Germinal center (tissue), 1 donor: Measurements from ENCODE around the gene CAPN5.

Experiments used
- DNase-seq: peaks from one replicate; pipeline ENCODE4 v3.0.0; 2012; ENCODE audit warnings: mixed read lengths, low spot score

CAPN5 gene

DNA sequence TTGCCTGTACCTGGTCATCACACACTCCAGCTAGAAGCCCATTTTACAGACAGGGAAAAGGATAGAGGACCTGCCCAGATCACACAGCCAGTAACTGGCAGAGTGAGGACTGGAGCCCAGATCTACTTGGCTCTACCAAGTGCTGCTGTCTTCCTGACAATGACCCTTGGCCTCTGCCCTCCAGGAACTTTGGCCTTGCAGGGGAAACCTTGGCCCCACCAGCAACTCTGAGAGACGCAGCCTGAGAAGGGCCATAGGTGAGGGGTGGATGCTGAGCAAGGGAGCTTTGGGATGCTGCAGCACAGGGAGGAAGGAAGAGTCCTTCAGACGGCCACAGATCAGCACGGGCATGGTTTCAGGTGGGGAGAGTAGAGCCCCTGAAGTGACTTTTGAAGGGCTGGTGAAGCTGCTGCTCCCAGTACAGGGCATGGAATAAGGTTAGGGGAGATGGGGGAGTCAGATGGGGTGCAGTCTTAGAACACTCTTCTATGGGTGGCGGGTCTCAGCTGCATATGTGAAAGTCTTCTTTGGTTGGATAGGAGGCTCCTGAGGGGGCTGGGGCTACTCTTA is 2.0 kb upstream of the CAPN5 start:
- no peak for DNase-seq

DNA sequence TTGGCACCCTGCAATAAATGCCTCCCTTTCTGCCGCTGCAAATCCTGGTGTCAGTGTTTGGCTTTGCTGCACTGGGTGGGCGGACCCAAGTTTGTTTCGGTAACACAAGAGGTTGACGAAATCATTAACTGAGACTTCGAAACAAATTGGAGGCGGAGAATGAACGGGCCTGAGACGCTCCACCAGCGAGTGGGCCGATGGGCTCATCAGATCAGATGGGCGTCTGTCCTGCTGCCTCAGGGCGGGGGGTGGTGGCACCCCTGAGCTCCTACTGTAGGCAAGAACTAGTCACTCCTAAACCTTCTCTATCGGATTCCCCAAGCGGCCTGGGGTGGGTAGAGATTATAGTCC is 918 bp upstream of the CAPN5 start:
- peak; percentile 23 for DNase-seq

DNA sequence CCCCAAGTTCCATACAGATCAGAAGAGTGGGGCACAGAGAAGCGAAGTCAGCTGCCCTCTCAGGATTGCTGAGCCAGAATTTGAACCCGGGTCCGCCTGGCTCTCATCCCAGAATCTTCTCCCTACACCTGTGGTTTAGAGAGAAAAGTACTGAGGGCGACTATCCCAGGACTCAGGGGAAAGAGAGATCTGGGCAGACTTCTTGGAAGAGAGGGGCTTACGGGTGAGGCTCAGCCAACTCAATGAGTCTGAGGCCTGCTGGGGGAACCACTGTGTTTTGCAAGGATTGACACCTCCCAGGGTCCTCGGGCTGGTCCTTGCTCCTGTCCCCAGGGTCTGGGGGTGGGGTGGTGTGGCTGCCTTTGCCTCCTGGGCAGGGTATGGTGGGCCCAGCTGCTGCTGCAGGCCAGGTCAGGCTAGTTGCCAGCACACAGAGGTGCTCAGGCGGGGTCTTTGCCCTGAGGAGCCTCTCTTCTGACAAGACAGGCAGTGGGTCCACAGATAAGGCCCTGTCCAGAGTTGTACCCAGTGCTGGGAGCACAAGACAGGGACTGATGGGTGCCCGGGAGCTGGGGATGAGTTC is 1.2 kb downstream of the CAPN5 start:
- no peak for DNase-seq

DNA sequence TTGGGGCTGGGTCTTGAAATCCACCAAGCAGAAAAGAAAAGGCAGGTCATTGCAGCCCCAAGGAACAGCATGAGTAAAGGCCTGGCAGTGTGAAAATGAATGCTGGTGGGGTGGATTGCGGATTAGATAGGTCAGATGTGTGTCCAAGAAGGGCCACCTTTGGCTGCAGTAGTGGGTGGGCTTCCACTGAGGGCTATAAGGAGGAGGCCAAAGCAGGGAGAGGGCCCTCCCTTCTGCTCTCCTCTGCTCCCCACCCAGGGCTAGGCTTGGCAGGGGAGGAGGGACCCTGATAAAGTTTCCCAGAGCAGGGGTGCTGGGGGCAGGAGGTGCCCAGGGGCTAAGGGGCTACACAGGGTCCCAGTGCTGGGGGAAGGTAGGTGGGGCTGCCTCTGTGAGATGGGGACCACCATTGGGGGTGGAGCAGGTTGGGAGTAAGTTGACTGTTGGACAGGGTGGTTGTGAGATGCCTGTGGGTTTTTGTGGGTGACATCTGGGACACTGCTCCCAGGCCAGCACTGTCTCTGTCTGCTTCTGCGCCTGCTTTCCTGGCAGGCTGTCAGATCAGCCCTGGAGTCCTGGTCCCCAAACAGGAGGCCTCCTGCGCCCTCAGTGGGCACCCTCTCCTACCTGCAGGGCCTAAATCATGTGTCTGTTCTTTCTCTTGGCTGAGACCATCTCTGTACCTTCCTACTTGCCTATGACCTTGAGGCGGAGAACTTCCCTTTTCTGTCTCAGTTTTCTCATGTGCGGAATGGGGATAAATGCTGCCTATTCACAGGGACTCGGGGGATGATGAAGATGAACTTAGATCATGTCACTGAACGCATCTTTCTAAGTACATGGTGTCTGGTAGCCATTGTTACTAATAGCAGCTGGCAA is 1.9 kb downstream of the CAPN5 start:
- DNase-seq, result no peak

DNA sequence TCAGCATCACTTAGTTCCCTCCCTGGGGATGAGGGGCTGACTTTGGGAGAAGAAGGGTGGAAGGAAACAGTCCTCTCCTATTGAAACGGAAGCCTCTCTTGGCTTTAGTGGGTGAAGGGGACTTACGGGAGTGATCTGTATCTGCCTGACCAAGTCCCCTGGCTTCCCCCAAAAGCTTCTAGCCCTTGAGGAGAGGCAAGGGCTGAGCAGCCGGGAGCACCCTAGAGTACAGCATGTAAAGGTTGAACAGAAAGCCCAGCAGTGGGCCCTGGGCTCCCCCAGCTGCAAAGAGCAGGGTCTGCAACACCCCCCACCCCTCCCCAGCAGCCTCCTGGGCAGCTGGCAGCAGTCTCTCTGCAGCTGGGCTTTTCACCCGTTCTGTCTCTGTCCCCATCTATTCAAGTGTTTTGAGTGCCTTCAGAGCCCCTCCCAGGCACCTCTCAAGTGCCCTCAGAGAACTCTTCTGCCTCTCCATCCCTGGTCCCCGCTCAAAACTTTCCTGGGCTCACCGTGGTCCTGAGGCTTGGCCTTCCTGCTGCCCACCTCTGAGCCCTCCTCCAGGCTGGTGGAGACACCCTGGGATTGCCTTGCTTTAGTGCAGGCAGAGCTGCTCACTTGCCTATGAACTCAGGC is 2.7 kb downstream of the CAPN5 start:
- no peak for DNase-seq

DNA sequence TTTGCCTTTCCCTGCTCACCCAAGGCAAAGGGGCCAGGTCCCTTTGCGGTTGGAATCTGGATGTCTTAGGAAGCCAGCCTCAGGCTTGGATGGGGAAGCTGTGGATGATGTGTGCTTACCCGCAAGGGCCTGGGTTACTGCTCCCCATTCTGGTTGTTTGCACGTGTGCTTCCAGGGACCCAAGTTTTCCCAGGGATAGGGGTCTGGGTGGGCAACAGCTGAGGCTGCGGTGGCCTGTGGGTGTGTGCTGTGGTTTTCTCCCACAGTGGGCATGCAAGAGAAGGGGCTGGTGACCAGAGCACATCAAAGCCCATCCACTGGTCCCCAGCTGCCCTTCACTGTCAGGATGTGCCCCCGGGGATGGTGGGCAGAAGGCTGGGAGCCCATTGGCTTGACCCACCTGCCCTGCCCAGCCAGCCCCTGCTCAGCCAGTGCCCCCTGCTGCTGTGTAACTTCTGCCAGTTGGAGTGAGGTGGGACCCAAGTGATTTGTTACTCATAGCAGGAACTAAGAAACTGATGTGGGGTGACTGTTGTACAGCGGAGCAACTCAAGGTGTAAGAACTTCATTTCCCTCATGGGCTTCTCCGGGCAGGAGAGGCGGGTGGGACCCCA is 3.3 kb downstream of the CAPN5 start:
- no peak for DNase-seq

DNA sequence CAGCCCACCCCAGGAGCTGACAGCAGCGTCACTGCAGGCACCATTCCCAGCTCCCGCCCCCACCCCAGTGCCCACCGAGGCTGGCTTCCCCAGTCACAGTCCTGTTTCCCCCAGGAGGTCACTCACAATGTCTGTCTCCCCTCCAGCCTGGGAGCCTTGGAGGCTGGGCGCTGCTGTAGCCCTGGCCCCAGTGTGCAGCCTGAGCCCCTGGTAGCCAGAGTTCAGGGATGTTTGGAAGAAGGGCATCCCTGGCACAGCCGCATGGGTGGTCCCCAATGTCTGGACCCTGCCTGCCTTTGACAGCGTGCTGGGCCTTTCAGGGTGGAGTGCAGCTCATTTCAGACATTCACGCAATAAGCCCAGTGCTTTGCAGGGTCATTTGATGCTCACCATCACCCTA is 4.3 kb downstream of the CAPN5 start:
- no peak for DNase-seq

DNA sequence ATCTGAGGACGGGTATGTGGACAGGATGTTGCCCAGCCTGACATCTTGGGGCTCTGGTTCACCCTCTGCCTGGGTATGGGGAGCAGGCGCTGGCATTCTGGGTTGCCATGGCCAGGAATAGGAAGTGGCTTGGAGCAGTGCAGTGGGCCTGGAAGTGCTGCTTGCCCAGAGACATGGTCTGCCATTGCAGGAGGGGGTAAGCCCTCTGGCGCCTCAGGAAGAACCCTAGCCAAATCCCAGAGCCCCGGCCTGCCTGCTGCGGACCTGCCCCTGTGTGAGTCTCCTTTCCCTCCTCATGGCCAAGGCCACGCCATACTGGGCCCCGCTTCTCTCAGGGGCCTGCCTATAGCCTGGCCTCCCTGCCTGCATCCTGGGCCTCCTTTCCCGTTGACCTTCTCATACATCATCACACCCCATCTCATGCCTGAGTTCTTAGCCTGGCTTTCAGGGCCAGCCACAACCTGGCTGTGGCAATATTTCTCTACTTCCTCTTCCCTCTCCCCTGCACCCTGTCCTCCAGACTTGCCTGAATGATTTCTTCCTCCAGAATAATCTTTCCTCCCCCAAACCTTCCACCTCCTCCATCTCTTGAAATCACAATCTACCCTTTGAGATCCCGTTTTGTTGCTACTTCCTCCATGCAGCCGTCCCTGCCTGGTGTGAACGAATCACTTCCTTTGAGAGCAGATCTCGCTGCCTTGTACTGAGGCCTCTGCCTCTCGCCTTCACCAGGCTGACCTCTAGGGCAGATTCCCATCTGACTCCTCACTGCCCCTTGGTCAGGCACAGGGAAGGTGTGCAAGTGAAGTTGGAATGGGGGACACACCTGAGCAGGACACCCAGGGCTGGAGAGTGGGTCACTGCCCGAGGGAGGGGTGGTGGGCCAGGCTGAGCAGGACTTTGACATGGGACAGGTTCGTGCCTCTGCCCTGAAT is 5.2 kb downstream of the CAPN5 start:
- no peak for DNase-seq

DNA sequence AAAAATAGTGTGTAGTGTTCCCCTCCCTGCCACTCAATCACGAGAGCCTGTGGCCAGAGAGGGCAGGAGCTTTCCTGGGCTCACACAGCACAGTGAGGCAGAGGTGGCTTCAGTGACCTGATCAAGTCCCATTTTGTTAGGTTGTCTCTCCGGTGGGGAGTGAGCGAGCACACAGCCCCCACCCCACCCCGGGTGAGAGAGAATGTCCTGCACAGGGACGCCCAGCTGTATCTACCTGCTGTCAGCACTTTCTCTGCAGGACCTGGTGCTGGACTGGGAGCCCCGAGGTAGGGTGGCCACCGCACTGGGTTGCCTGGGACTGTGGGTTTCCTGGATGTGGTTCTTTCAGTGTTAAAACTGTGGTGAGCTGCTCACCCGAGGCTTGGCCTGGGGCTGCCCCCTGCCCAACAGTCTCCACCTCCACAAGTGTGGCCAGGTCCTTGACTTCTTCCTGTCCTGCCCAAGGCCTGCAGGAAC is 6.1 kb downstream of the CAPN5 start:
- no peak for DNase-seq

DNA sequence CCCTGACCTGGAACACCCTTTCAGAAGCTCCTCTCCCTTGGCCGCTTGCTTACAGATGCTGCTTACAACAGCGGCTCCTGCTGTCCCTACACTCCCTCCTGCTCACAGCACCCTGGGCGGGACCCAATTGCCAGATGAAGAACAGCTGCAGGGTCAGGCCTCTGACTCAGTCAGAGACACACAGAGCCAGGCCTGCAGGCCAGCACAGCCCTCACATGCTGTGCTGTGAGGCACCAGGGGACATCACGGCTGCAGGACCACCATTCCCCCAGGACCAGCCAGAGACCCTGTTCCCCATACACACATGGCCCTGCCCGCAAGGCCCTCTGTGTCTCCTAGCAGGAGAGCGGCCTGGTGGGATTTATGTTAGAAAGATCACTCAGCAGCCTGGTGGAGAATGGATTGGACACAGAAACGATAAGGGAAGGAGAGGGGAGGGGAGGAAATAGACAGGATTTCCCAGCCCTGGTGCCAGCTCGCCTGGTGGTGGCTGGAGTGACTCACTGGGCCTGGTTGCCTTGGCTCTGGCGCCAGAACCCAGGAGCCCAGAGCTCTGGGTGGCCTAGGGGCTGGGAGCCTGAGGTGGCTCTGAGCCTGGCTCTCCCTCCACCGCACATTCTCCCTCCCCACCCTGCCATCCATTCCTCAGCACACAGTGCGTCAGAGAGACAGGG is 6.7 kb downstream of the CAPN5 start:
- no peak for DNase-seq

DNA sequence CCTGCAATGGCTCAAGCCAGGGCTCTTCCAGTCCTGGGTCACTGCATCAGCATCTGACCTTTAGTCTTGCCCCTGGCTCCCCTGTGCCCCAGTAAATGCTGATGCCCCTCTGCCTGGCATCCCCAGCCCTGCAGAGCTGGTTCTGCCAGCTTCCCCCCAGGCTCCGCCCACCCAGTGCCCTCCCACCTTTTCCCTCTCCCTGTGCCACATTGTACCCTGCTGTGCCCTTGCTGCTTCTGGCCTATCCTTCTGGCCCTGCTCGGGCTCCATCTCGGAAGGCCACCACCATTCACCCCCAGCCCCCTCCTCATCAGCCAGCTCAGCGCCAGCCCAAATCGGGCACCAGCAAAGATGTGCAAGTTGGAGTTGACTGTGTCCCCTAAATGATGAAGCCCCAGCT is 7.4 kb downstream of the CAPN5 start:
- no peak for DNase-seq

DNA sequence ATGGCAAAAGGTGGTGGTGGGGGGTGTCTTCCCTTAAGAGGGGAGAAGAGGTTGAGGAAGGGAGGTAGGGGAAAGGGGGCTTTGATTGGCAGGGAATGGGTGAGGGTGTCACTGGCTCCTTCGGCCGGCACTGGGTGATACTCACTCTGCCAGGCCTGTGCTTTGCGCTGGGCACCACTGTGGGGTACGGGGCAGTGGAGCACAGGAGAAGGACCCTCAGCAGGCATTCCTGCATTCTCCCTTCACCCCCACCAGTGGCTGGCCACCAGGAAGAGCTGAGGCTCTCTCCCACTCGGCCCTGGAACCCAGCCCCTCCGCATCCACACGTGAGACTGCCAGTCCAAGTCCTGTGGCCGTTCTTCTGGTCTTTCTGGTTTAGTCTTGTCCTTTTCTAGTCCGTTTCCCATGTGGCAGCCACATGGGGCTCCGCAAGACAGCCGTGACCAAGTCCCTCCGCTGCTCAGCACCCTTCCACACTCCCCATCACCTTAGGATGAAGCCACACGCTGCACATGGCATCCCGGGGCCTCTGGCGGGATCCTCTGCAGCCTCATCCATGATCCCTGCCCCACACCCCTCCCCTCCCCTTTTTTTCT is 8.0 kb downstream of the CAPN5 start:
- no peak for DNase-seq

DNA sequence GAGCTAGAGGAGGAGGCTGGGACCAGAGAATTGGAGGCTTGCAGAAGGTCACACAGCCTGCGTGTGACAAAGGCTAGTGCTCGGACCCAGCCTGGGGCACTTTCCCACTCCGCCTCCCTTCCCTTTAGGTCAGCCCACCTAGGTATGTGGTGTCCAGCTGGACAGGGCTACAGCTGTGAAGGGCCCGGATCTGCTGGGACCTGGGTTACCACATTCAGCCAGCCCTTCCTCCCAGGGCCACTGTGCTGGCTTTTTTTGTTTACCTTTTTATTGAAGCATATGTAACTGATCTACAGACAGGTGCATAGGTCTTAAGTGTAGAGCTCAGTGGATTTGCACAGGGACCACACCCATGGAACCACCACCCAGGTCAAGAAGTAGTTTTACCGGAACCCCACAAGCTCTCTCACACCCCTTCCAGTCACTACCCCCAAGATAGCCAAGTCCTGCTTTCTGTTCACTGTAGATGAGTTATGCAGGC is 8.7 kb downstream of the CAPN5 start:
- DNase-seq, result no peak

DNA sequence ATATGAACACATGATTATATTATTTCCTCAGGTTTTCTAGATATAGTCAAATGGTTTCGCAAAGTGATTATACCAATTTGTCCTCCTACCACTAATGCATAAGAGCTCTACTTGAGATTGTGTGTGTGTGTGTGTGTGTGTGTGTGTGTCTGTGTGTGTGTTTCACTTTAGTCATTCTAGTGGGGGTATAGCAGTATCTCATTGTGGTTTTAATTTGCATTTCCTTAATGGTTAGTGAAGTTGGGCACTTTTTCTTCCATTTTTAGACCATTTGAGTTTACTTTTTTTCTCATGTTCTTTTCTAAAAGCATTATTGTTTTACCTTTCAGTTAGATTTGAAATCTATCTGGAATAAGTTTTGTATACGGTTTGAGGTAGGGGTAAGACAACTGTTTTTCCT is 12.9 kb downstream of the CAPN5 start:
- DNase-seq, result no peak

DNA sequence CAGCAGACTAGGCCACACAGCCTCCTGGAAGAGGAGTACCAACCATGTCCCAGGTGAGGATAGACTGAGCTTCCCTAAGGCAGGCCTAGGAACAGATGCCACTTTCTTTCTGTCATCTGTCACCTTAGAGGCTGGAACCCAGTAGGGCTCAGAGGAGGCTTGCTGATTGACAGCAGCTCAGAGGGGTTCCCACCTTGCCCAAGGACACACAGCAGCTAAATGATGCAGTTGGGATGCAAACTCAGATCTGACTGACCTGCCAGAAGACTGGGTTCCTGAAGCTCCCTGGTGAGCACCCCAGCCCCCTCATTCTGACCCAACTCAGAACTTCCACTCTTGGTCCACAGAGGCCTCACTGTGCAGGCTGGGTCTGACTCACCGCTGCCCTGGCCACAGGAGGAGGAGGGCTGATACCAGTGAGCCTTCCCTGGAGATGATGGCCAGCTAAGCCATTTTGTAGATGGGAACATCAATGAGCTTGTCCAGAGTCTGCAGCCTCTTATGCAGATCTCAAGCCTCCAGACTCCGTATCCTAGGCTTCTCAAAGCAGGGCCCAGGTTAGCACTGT is 14.0 kb downstream of the CAPN5 start:
- DNase-seq, result no peak

DNA sequence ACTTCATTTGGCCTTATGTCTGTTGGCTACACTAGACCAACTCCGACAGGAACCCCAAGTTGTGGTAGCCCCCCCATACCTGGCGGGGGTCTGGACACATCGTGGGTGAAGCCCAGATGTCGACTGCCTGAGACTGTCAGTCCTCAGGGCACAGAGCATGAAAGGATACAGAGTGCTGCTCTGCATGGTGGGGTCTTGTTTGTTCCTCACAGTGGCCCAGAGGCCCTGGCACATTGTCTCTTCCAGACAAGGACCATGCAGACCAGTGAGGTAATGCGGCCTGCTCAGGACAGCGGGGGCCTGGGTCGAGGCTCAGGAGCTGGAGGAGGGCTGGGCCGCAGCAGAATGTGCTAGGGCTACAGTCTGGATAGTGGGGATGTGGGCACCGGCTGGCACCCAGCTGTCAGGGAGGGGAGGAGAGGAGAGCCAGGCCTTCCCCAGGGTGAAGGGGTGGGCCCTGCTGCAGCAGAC is 14.6 kb downstream of the CAPN5 start:
- no peak for DNase-seq

DNA sequence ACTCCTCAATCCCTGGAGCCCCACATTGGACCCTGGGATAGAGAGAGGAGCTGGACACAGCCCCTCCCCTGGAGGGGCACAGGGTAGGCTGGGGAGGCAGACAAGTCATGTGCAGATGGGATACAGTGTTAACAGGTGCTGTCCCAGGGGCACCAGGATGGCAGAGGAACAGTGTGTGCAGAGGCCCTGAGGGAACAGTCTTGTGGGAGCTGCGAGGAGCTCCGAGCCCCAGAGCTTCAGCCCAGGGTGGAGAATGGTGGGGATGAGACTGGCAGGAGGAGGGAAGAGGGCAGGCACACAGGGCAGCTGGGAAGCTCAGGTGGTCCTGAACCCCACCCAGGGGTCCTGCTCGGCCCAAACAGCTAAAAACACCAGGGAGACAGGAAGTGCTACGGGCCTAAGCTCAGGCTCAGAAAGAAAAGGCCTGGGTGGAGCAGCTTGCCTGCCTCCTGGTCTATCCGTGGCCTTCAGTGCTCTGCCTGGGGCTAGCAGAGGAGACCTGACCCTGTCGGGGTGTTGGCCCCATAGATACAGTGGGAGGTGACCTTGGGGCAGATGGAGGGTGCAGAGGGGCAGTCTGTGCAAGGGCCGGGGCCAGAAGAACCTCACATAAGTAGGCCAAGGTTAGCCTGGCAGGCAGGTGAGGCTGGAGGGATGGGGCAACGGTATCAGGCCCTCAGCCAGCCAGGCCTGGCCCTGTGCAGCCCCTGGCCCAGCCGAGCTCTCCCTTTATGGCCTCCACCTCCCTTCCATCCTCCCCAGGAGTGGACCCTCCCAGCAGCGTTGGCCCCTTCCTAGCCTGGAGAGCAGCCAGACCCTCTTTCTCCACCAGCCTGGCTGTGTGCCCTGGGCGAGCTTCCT is 15.4 kb downstream of the CAPN5 start:
- no peak for DNase-seq

DNA sequence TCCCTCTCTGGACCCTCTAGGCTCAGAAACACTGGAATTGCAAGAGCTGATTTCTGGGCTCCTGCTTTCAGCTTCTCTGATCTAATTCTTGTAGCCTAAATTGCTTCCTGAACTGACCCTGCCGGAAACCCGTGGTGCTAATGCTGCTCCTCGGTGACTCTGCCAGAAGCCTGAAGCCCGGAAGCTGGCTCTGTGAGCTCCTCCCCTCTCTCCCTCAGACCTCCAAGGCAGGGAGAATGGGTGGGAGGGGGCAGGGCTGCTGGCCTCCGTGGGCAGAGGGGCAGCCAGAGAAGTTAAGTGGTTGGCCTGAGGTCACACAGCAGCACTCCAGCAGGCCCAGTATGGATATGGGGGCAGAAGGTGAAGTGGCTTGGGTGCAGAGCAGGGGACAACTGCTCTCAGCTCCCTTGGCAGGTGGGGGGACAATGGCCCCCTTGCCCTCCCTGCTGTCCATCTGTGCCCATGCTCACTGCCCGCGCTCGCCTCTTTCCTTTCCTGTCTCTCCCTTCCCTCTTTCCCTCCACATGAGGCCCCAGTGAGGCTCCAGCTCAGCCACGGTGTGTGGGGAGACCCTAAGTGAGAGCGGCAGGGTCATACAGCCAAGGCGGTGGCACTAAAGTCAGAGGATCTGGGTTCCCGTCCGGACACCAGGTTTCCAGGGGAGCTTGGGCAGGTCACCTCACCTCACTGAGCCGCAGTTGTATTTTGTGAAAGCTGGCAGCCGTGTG is 16.2 kb downstream of the CAPN5 start:
- DNase-seq, result no peak
